A549 treated with GW870086 at 1 μM for 4 hours (cell line): ENCODE data around the gene SLC30A3. TPM values are rescaled to one million over a fixed set of nuclear protein-coding genes. Genes with fewer than 3 reads are reported as not detected.

Experiments used
- total RNA-seq: library from RNA; stranded (reverse); fragments of 200-300 nt; extraction: Qiagen RNA extraction; gene quantifications from 5 replicates; pipeline ENCODE4 v1.2.3, GENCODE V29; 2022; ENCODE audit warnings: low read depth

SLC30A3 gene
- total RNA-seq, result 3.0 to 4.1 TPM (median 3.5 TPM) in 5 replicates

GRCh38 chr2:27262379-27263286 is at the start of gene SLC30A3:
Gene SLC30A3 (minus strand): TSS chr2:27263047. CDS start chr2:27262906, 141 bp downstream.

GRCh38 chr2:27308359-27308881 is 45.6 kb upstream of the SLC30A3 start, which contains the start of gene UCN:
Gene UCN (minus strand): TSS chr2:27308445. CDS start chr2:27307895, 550 bp downstream.

GRCh38 chr2:27281855-27282559 is 19.2 kb upstream of the SLC30A3 start, which contains the start of gene TRIM54:
Gene TRIM54 (plus strand): TSS chr2:27282429. CDS start chr2:27282732, 303 bp downstream.

GRCh38 chr2:27275211-27276150 is 12.6 kb upstream of the SLC30A3 start, which contains the start of gene DNAJC5G:
Gene DNAJC5G (plus strand): TSS chr2:27275433. CDS start chr2:27276729, 1,296 bp downstream.

GRCh38 chr2:27217173-27218121 is 45.4 kb downstream of the SLC30A3 start, which contains the start of gene CAD:
Gene CAD (plus strand): TSS chr2:27217369. CDS start chr2:27217552, 183 bp downstream.

GRCh38 chr2:27211943-27212625 is 50.8 kb downstream of the SLC30A3 start, which contains the start of the genes ATRAID and SLC5A6:
Gene ATRAID (plus strand): TSS chr2:27212041. CDS start chr2:27212369, 328 bp downstream.
Gene SLC5A6 (minus strand): TSS chr2:27212268. CDS start chr2:27207650, 4,618 bp downstream.

Other genes starting within 250 kb of the SLC30A3 start
- gene TMEM214, start 230.1 kb downstream of the SLC30A3 start, total RNA-seq, result 54.4 to 68.6 TPM (median 67.5 TPM) in 5 replicates
- gene AGBL5, start 211.4 kb downstream of the SLC30A3 start, total RNA-seq, result 28.3 to 34.2 TPM (median 31.0 TPM) in 5 replicates
- gene OST4, start 191.4 kb downstream of the SLC30A3 start, total RNA-seq, result 525 to 622 TPM (median 552 TPM) in 5 replicates
- 0.32 to 0.56 TPM (median 0.45 TPM) in 5 replicates for gene EMILIN1, start 184.4 kb downstream of the SLC30A3 start, total RNA-seq
- gene KHK, start 176.3 kb downstream of the SLC30A3 start, total RNA-seq, result 7.8 to 11.8 TPM (median 9.5 TPM) in 5 replicates
- 5.7 to 8.6 TPM (median 7.6 TPM) in 5 replicates for gene CGREF1, start 143.9 kb downstream of the SLC30A3 start, total RNA-seq
- gene ABHD1, start 139.2 kb downstream of the SLC30A3 start, total RNA-seq, result 0.98 to 2.3 TPM (median 1.5 TPM) in 5 replicates
- 48.6 to 60.4 TPM (median 59.1 TPM) in 5 replicates for gene PREB, start 128.4 kb downstream of the SLC30A3 start, total RNA-seq
- not detected in 5 replicates for gene PRR30, start 123.6 kb downstream of the SLC30A3 start, total RNA-seq
- not detected in 5 replicates for gene TCF23, start 114.0 kb downstream of the SLC30A3 start, total RNA-seq
- gene ATRAID, start 51.0 kb downstream of the SLC30A3 start, total RNA-seq, result 214 to 222 TPM (median 218 TPM) in 5 replicates
- 63.5 to 74.6 TPM (median 69.6 TPM) in 5 replicates for gene SLC5A6, start 50.8 kb downstream of the SLC30A3 start, total RNA-seq
- gene CAD, start 45.7 kb downstream of the SLC30A3 start, total RNA-seq, result 49.8 to 63.2 TPM (median 59.4 TPM) in 5 replicates
- not detected in 5 replicates for gene DNAJC5G, start 12.4 kb upstream of the SLC30A3 start, total RNA-seq
- 0.67 to 1.1 TPM (median 0.72 TPM) in 5 replicates for gene TRIM54, start 19.4 kb upstream of the SLC30A3 start, total RNA-seq
- gene UCN, start 45.4 kb upstream of the SLC30A3 start, total RNA-seq, result 1.0 to 2.5 TPM (median 1.2 TPM) in 5 replicates
- 82.3 to 96.7 TPM (median 86.5 TPM) in 5 replicates for gene MPV17, start 60.0 kb upstream of the SLC30A3 start, total RNA-seq
- 56.5 to 64.6 TPM (median 61.4 TPM) in 5 replicates for gene GTF3C2, start 93.7 kb upstream of the SLC30A3 start, total RNA-seq
- 54.9 to 62.2 TPM (median 58.8 TPM) in 5 replicates for gene EIF2B4, start 107.3 kb upstream of the SLC30A3 start, total RNA-seq
- gene SNX17, start 107.6 kb upstream of the SLC30A3 start, total RNA-seq, result 135 to 147 TPM (median 145 TPM) in 5 replicates
- 9.7 to 15.5 TPM (median 14.0 TPM) in 5 replicates for gene ZNF513, start 117.7 kb upstream of the SLC30A3 start, total RNA-seq
- 152 to 163 TPM (median 161 TPM) in 5 replicates for gene PPM1G, start 146.5 kb upstream of the SLC30A3 start, total RNA-seq
- 118 to 138 TPM (median 130 TPM) in 5 replicates for gene NRBP1, start 165.6 kb upstream of the SLC30A3 start, total RNA-seq
- 0.39 to 0.90 TPM (median 0.85 TPM) in 5 replicates for gene KRTCAP3, start 179.3 kb upstream of the SLC30A3 start, total RNA-seq
- gene IFT172, start 226.7 kb upstream of the SLC30A3 start, total RNA-seq, result 7.5 to 9.9 TPM (median 8.0 TPM) in 5 replicates
- 3.5 to 6.2 TPM (median 4.0 TPM) in 5 replicates for gene FNDC4, start 232.2 kb upstream of the SLC30A3 start, total RNA-seq
- 0.08 to 0.80 TPM (median 0.43 TPM) in 4 of 5 replicates, not detected in the other for gene GCKR, start 233.8 kb upstream of the SLC30A3 start, total RNA-seq